GM15510 (cell line): ENCODE measurements around the gene HPRT1.

ENCODE experiments used
- POLR2A ChIP-seq: IDR thresholded peaks from 3 replicates; pipeline ENCODE4 v1.6.1; 2011; ENCODE audit warnings: borderline replicate concordance; ENCODE audit not compliant: insufficient read length; ENCODE audit errors: extremely low read depth

HPRT1 gene

DNA sequence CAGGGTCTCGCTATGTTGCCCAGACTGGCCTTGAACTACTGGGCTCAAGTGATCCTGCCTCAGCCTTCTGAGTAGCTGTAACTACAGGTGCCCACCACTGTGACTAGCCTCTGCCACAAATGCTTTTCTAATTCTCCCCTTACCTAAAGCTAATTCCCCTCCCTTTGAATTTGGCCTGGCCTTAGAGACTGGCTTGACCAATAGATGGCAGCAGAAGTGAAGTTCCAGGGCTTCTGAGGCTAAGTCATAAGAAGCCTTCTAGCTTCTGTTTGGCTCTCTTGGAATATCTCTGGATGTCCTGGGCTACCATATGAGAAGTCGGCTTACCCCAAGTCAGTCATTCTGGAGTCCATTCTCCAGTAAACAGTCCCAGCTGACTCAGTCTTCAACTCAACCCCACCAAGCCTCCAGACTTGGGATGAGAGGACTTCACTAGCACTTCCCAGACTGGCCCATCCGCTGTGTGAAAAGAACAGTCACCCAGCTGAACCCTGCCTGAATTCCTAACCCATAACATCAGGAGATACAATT, 61.0 kb downstream of the HPRT1 start:
- TF ChIP-seq POLR2A: no peak

DNA sequence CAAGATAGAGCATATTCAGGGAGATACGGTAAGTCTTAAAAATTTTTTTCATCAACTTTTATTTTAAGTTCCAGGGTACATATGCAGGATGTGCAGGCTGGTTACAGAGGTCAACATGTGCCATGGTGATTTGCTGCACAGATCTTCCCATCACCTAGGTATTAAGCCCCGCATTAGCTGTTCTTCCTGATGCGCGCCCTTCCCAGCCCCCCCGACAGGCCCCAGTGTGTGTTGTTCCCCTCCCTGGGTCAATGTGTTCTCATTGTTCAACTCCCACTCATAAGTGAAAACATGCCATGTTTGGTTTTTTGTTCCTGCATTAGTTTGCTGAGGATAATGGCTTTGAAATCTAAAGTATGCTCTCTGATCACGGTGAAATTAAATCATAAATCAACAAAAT, 64.2 kb downstream of the HPRT1 start:
- no peak for TF ChIP-seq POLR2A

DNA sequence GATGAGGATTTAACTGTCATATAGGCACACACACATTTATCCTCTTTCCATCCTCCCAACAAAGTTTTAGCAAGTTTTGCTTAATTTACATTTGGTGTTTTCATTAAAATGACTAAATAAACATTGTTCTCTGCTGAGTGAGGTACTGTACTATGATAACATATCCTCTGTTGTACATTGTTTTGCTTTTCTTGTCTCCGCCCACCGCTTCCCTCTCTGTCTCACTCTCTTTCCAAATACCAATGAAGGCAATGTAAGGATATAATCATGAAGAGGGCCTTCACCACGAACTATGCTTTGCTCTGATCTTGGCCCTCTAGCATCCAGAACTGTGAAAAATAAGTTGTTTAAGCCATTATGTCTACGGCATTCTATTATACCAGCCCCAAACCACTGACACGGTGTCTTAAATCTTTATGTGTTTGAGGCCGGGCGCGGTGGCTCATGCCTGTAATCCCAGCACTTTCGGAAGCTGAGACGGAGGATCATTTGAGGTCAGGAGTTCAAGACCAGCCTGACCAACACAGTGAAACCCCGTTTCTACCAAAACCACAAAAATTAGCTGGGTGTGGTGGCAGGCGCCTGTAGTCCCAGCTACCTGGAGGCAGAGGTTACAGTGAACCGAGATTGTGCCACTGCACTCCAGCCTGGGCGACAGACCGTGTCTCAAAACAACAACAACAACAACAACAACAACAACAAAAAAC, 65.3 kb downstream of the HPRT1 start:
- TF ChIP-seq POLR2A: no peak

DNA sequence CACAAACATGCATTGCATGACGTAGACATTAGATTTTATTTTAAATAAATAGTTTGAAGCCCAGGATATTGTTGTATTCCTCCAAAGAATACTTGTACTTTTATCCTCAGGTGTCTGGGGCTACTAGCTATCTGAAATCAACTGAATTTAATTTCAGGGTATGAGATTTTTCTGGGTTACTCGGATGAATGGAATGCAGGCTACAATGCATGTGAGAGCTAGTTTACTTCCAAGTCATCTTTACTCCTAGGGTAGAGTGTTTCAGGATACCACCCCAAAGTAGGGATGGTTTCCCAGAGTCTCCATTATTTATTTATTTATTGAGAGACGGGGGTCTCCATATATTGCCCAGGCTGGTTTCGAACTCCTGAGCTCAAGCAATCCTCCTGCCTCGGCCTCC, 66.4 kb downstream of the HPRT1 start:
- no peak for TF ChIP-seq POLR2A

DNA sequence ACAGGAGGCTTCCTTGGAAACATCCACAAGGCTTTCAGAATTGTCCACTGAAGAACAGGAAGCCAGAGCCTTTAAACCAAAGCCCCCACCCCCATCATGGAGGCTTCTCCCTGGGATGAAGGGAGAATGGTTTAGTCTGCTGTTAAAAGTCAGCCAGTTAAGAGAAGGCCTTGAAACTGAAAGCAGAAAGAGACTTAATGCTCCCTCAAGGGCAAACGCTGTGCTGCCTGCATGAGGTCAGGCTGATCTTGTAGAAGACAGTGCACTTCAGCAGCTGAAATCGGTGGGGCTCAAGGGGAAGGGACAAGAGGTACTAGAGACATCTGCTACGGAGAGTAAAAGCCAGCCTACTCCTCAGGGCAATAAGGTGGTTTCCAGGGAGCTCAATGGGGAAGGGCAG, 69.0 kb downstream of the HPRT1 start:
- no peak for TF ChIP-seq POLR2A

DNA sequence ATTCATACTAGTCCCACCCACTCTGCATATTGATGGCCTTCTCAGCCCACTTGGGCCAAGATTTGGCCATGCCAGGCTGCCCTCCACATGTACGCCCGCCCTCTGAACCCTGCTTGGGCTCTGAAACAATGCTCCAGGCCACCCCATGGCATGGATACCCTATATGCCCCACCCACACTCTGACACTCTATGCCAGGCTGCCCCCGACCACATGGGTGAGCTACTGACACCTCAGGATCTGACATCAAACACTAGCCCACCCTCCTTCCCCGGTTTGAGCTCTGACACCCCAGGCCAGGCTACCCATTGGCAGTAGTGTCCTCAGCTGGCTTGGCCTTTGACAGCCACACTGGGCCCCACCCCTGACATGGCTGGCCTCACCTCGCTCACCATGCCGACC, 69.5 kb downstream of the HPRT1 start:
- TF ChIP-seq POLR2A: no peak

DNA sequence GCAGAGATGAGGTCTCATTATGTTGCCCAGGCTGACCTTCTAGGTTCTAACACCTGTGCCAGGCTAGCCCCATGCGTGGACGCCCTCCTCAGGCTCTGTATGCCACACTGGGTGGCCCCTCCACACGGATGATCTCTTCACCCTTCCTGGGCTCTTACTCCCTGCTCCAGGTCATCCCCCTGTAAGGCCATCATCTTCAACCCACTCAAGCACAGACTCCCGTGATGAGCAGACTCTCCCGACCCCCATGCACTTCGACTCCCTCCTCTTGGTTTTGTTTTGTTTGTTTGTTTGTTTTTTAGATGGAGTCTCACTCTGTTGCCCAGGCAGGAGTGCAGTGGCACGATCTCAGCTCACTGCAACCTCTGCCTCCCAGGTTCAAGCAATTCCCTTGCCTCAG, 70.9 kb downstream of the HPRT1 start:
- no peak for TF ChIP-seq POLR2A

DNA sequence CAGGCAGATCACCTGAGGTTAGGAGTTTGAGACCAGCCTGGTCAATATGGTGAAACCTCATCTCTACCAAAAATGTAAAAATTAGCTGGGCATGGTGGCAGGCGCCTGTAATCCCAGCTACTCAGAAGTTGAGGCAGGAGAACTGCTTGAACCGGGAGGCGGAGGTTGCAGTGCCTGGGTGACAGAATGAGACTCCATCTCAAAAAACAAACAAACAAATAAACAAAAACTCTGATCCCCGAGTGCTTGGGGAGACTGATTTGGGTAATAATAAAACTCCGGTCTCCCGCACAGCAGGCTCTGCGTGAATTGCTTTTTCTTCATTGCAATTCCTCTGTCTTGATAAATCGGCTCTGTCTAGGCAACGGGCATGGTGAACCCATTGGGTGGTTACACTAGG, 73.4 kb downstream of the HPRT1 start:
- no peak for TF ChIP-seq POLR2A

DNA sequence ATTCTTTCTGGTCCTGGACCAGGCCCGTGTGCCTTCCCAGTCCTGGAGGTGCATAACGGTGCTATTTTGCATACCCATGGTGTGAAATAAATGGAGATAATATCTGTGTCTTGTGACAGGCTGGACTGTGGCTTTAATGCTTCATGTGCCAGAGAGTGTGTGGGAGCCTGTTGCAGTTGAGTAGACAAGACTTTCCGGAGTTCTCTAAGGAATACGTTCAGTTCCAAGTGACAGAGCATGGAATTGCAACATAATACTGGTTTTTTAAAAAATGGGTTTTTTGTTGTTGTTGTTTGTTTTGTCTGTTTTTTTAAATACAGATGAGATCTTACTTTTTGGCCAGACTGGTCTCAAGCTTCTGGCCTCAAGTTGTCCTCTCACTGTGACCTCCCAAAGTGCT, 74.0 kb downstream of the HPRT1 start:
- TF ChIP-seq POLR2A: no peak

DNA sequence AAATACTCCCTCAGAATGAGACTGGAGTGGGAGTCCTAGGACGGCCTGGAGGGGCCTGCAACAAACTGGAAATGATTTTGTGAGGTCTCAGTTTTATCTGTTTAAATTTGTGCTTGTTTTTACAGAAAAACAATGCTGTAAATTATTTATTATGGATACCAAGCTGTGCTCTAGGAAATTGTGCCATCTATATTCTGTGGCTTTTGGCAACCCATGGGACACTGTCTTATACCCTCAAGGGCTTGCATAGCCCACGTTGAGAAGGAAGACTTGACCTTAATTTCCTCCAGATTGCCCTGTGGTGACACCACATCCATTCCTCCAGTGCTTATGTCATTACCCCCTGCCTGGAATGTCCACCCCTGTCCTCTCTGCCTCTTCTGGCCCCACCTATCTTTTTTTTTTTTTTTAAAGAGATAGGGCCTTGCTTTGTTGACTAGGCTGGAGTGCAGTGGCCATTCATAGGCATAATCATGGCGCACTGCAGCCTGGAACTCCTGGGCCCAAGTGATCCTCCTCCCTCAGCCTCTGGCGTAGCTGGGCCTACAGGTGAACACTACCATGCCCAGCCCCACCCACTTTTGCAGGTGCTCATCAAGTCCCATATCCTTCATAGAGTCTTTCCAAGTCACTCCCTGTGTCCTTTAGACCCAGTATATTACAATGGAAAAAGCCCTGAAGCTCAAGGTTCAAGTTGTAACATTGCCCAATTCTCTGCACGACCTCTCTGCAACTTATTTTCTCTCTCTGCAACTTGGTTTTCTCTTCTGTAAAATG, 77.4 kb downstream of the HPRT1 start:
- TF ChIP-seq POLR2A: no peak

DNA sequence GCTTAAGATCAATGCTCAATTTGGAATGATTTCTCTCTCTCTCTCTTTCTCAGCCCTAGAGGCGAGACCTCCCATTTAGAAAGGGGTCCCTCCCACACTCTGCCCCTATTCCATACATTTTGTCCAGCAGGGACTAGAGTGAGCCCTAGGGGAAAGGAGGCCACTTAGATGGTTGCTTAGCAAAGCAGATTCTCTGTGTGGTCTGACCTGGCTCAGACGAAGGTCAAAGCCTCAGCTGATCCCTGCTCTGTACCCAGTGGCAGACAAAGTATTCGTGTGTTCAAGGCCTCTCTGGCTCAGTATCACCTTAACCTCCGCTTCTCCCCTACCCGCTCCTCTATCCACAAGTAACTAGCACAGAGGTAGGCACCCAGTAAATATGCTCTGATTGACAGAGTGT, 78.4 kb downstream of the HPRT1 start:
- no peak for TF ChIP-seq POLR2A

DNA sequence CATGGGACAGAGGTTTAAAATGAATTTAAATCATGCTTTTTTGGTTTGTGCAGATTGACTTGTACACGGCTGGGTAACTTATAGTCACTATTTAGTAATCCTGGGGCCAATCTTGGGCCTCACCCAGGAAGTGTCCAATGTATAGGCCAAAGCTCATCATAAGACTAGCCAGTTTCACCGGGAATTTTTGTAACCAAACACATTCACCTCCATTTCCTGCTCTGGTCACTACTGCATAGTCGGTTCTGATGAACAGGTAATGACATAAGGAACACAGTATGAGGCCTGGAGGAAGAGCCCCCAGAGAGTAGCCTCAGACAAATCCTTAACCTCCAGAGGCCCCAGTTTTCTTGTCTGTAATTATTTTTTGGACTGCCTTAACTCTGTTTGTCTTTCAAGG, 81.9 kb downstream of the HPRT1 start:
- TF ChIP-seq POLR2A: no peak

DNA sequence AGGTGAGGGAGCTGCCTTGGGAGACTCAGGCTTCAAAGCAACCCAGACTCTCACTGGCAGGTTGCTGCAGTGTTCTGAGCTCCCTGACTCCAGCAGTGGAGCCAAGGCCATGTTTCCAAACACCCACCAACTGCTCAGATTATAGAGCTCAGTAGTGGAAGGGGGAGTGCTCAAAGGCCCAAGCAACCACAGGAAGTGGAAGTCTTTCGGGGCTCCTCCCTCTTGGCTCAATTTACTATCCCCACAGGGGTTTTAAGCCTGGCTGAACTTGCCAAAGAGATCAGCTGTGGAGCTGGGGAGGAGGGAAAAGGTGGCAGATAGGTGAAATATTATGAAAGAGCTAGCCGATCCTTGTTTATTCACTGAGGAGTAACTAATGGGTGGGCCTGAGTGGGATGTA, 82.5 kb downstream of the HPRT1 start:
- no peak for TF ChIP-seq POLR2A

DNA sequence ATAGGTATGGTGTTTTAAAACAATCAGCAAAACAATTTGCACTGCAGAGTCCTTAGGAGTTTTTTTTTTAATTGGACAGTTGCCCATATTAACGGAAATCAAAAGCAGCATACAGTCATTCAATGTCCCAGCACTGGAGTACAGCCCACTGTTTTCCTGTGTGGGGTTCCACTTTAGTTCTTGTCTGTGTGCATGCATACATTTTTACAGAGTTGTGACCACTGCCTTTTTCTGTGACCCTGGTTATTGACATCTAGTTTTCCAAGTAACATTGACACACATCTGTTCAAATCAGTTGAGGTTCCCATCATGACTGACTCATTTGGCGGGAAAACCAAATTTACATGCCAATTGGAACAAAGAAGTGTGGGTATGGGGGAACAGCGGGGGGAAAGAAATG, 83.3 kb downstream of the HPRT1 start:
- no peak for TF ChIP-seq POLR2A

DNA sequence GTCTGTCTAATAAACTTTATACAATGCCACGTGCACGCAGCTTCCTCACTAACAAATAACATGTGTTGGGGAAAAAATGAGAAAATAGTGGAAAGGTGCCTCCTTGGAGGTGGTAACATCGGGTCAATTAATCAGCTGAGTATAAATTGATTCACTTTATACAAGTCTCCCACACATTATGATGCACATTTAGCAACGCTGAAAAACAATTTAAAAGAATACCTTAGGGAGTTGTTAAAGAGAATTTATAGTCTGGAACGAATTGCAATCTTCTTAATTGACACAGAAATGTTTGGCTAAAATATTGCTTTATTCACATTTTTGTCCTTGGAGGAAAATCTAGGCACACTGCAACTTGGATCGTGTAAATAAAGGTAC, 84.2 kb downstream of the HPRT1 start:
- TF ChIP-seq POLR2A: no peak
